NCI-H345 treated with DMSO at 0.1 percent for 48 hours (cell line): Measurements from ENCODE around the gene VAMP5.
"Not testable (repeated sequence)": the region's sequence is repeated elsewhere in the genome, so short reads cannot be mapped to it uniquely, and the experiment has no call there.

Experiments
- DNase-seq: peaks from one replicate; lab custom pipeline; 2025; ENCODE audit not compliant: unreplicated experiment; lab: John Stamatoyannopoulos, UW

Gene VAMP5

GRCh38 chr2:85583667-85584353, 421 bp upstream of the VAMP5 start:
- no peak for DNase-seq

DNA sequence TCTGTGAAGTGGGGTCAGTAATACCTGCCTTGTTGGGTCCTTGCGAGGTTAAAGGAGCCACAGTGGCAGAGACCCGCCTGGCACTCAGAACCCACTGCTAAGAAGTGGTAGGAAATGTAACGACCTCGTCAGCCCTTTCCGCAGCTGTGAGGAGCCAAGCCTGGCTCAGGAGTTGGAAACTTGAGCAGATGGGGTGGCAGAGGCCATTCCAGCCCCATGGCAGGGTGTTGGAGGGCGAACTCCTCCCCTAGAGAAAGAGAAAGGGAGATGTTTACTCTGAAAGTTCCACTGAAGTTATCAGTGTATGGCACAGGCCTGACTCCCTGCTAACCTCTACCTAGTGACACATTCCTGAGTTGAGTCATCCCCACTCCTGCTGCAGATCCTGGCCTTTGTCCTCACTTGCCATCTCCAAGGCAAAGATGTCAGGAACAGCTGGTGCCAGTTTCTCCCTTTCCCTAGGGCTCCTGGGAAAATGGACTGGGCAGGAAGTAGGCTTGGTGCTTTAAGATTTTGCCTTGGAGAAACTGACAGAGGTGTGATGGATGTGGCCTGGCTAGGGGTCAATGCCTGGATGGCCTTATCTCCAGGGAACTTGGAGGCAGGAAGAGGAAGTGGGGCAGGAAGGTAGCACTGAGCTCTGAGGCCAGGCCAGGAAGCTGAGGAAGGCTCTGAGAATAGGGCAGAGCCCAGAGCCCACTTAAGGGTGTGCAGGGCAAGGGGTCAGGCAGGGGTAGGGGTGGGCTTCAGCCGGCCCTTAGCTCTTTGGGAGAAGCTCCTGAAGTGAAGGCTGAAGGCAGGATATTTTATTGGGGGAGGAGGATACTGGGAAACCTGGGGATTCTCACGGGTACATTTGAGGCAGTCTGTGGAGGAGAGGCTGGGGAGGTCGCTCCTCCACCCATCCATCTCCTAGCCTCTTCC, 888 bp downstream of the VAMP5 start:
- DNase-seq: no peak

GRCh38 chr2:85585781-85586105, 1.5 kb downstream of the VAMP5 start:
- DNase-seq: no peak

DNA sequence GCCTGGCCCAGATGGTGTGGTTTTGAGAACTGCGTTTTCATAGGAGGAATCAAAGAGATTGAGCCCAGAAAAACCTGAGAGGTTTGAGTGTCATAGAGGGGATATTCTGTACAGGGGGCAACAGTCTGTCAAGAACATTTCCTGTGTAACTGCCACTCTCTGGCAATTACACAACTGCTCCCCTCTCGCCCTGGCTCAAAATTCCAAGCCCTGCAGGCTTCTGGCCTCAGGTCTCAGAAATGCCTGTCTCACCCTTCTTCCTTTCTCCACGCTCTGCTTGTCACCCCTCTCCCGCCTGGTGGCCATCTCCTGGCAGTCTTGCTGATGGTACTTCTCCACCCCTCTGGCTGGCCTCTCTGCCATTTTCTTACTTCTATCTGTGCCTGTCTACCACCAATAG, 4.0 kb downstream of the VAMP5 start:
- DNase-seq: no peak

DNA sequence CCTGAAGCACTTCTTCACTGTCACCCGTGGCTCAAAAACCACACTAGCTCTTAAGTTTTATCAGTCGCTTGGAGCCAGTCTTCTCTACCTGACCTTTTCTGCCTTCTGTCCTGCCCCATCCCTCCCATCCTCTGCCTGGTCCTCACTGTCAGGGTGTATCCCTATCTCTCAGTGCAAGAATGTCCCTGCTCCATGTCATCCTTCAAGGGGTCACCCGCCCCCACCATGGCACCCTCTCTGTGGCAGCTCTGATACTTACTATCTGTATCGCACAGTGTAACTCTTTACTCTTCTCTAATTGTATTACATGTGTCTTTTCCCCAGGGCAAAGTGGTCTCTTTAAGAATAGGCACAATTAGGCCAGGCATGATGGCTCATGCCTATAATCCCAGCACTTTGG, 4.4 kb downstream of the VAMP5 start:
- DNase-seq: no peak

GRCh38 chr2:85589181-85589580, 5.0 kb downstream of the VAMP5 start:
- no peak for DNase-seq

DNA sequence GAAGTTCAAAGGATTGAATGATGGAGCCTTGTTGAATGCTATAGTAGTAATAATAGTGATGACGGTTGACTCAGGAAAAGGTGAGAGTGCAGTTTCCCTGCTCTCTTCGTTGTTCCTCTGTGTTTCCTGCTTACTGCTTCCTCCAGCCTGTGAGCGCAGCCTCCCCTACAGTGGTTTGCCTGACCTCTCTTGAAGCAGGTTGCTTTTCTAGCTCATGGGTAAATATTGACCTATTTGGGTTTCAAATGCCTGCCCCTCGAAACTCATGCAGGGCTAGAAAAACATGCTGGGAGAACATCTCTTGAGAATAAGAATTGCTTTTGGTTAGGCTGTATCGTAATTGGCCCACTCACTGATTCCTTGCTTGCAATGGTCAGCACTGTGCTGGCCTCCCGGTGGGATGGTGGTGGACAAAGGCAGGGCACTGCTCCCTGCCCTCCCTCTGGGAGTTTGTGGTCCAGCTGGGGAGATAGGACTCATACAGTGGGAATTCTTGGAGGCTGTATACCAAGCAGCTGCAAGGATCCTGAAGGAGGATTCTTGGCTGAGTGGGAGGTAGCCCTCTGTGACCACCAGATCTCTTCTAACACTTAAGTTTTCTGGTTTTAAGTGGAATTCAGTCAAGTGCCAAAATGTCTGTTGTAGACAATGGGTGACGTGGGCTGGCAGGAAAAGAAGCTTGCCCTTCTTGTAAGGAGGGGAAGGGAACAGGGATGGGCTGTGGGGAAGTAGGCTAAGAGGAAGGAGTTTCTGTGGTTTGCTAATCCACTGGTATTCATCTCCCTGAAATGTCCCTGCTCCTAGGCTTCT, 6.0 kb downstream of the VAMP5 start:
- DNase-seq: no peak

DNA sequence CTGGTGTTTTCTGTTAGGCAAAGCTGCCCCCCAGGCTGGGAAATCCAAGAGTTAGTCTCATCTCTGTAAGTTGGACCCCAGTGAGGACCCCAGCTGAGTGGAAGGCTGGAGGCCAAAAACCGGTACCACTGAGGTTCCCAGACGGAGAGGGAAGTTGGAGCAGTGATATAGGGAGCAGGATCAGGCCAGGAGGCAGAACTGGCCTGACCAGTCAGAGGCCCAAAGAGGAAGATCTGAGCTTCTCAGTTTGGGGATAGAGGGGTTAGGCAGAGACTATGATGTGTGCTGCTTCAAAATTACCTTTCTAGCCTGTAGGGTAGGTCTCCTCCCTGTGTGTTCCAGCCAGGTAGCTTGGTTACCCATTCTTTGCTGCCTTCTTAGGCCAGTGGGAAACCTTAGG, 6.7 kb downstream of the VAMP5 start:
- no peak for DNase-seq

DNA sequence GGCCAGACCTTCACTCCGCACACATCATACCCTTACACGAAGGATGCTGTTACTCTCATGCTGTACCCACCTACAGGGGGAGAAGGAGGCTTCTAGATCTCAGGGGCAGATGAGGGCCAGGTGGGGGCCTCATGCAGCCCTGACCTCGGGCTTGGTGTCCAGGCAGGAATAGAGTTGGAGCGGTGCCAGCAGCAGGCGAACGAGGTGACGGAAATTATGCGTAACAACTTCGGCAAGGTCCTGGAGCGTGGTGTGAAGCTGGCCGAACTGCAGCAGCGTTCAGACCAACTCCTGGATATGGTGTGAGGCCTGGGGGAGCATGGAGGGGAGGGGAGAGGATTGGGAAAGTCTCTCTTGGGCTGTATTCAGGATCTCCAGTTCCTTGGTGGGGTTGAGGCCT, 7.3 kb downstream of the VAMP5 start:
- DNase-seq: no peak

DNA sequence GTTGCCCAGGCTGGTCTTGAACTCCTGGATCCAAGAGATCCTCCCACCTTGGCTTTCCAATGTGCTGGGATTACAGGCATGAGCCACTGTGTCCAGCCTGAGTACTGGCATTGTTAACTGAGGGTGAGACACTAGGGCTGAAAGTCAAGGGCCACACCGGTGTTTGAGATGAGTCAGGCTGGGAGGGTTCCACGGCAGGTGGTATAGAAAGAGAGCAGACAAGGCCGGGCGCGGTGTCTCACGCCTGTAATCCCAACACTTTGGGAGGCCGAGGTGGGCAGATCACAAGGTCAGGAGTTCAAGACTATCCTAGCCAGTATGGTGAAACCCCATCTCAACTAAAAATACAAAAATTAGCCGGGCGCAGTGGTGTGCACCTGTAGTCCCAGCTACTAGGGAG, 8.1 kb downstream of the VAMP5 start:
- DNase-seq: not testable (repeated sequence)

- no peak for DNase-seq
Measured at GRCh38 chr2:85593023-85593422, 8.8 kb downstream of the VAMP5 start.

DNA sequence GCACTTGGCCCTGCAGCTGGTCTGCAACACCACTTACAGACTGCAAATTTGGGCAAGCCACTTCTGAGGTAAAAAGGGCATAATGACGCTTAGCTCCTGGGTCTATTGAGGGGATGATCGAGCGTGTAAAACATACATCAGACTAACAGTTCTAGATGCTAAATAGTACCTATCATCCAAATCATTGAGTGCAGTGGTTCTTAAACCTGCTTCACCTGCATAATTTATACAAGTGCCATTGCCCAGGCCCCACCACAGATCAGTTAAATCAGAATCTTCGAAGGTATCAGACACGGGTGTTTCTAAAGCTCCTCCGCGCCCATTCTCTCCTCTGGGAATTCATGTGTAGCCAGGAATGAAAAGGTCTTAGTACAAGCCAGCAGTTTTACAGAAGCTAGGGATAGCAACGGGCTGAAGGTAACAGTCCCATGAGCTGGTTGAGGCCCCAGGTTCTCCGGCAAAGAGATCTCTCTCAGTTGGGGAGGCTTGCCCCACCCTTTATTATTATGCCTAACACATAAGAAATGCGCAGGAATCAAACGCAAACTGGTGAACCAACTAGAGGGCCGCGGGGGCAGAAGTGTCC, 10.6 kb downstream of the VAMP5 start:
- no peak for DNase-seq

DNA sequence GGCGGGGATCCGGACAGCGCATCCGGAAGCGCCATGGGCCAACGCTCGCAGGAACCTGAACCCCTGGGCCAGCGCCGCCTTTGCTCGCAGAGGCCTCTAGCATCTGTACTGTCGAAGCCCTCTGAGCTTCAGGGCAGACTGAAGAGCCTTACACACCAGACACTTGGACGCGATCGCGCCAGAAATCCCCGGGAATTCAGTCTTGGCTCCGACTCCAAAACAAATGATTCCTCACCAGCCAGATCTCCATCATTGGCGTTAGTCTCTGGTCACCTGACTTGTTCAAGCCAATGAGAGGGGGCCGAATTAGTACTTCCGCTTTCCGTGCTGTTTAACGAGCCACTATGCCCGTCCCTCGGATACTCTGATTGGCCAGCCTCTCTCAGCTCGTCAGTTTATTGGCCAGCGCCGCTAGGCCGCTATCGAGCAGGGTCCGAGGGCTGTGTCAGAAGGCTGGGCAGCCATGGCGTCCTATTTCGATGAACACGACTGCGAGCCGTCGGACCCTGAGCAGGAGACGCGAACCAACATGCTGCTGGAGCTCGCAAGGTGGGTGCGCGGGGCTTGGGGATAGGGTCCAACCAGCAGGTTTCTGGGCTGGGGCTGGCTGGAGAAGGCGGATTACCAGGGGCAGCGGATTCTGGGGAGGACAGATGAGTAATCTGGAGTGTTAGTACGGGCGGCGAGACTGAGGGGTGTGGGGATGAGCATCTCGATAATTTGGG, 11.2 kb downstream of the VAMP5 start, which contains the start of gene RNF181:
RNF181 (plus strand) TSS at position 445 of the 725 bp plus-strand sequence; CDS start at position 464, 19 bp downstream.
- peak; percentile 96 for DNase-seq

DNA sequence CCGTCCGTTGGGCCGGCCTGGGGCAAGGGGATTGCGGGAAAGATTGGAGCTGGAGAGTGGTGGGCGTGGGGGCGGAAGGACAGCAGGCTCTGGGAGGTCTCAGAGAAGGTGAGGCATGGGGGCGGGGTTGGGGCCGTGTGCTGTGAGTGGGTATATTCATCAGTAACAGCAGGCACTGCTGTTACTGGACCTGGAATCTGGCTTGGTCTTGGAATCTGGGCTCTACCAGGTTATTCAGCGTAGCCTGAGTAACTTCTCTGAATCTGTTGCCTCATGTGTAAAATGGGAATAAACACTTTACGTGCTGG, 11.7 kb downstream of the VAMP5 start:
- DNase-seq: no peak

DNA sequence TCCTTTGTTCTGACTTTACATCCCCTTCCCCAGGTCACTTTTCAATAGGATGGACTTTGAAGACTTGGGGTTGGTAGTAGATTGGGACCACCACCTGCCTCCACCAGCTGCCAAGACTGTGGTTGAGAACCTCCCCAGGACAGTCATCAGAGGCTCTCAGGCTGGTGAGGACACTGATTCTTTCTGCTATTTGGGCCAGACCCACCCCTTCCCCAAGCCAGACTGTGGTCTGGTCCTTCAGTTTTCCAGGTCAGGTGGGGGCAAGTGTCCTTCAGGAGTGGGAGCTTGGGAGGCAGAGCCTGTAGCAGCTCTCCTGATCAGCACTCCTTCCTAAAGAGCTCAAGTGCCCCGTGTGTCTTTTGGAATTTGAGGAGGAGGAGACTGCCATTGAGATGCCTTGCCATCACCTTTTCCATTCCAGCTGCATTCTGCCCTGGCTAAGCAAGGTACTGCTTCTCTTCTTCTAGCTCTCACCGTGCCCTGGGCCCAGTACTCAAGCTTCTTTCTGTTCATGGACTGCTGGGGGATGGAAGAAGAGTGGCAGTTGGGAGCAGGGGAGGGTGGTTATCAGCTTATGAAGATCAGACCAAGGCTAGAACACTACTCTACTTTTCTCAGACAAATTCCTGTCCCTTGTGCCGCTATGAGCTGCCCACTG, 12.4 kb downstream of the VAMP5 start:
- DNase-seq: no peak

- DNase-seq: no peak
Measured at GRCh38 chr2:85597241-85597640, 13.0 kb downstream of the VAMP5 start.

- no peak for DNase-seq
Measured at GRCh38 chr2:85598594-85599340, 14.5 kb downstream of the VAMP5 start.

- DNase-seq: no peak
Measured at GRCh38 chr2:85599468-85600234, 15.4 kb downstream of the VAMP5 start.

GRCh38 chr2:85600235-85600575, 16.0 kb downstream of the VAMP5 start:
- DNase-seq: no peak
